GM21360 (cell line): ENCODE data around the gene C17orf78.
"Not testable (repeated sequence)": the region's sequence is repeated elsewhere in the genome, so short reads cannot be mapped to it uniquely, and the experiment has no call there.

Experiments used
- ATAC-seq: cut with Tn5 transposase; IDR thresholded peaks from one replicate; pipeline ENCODE4 v1.9.1; 2021; ENCODE audit warnings: mild to moderate bottlenecking, moderate library complexity; ENCODE audit not compliant: unreplicated experiment

Gene C17orf78

DNA sequence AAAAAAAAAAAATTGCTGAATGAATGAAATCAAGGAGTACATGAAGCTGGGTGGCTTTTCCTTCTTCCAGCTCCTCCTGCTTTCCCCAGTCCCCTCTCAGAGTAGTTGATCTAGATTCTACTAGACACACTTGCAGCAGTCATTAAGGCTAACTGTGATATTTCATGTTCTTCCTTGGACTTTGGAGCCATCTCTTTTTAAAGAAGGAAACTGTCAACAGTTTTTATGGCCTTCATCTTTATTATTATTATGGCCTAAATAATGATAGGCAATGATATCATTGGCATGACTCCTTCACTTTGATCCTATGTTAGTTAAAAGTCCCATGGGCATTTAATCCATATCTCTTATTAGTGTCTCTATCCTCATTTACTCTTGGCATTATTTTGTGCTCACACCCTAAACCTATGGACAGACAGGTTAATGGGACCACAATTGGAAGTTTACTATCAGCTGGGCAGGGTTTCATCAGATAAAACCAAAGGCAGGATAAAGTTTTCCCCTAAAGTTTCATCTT is 9.7 kb downstream of the C17orf78 start:
- no peak for ATAC-seq

DNA sequence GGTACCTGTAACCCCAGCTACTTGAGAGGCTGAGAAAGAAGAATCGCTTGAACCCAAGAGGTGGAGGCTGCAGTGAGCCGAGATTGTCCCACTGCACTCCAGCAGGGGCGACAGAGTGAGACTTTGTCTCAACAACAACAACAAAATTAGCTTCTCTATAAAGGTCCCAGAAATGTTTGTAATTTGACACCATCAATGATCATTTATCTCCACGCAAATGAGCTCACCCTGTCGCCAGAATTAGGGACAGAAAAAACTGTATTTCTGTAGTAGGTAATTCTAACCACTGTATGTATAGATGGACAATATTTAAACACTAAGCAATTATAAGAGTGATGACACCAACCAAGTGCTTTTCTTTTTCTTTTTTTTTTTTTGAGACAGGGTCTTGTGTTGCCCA is 10.7 kb downstream of the C17orf78 start:
- ATAC-seq: no peak

DNA sequence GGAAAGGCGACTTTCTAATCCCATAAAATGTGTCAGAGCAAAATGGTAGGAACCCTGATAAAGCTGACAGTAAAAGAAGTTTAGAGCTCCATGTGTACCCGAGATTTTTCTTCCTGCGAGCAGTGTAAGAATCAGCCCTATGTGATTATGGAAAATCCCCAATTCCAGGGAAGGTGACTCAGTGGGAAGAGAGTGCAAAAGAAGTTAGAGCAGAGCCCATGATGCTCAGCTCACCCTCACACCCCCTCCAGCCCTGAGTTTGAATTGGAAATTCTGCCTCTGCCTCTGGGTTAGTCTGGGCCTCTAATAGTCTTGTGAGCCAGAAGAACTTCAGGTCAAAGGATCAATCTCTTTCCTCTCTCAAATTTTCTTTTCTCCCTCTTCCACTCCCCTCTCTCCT is 12.5 kb downstream of the C17orf78 start:
- ATAC-seq: no peak

DNA sequence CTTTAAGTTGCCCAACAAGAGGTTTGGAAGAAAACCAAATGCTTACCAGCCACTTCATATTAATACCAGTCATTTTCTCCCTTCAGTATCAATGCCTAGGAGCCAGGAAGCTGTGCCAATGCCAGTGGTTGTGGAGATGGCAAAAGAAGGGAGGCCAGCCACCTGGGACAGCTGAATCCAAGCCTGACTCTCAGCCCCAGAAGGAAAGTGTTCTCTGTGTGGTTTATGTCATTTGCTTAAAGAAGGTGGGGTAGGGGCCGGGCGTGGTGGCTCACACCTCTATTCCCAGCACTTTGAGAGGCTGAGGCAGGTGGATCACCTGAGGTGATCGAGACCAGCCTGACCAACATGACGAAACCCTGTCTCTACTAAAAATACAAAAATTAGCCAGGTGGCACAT is 13.4 kb downstream of the C17orf78 start:
- no peak for ATAC-seq

DNA sequence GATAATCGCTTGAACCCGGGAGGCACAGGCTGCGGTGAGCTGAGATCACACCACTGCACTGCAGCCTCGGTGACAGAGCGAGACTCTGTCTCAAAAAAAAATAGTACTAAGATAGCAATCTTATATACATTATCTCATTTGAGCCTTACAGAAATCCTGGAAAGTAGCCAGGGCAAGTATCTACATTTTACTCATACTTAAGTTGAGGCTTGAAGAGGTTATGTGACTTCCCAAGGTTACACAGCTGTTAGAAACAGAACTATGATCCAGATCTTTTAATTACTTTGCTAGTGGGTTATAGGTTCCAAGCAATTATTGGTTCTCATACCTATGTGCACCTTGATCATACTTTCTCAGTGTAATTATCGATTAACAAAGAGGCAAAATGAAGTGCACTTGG is 15.4 kb downstream of the C17orf78 start:
- no peak for ATAC-seq

DNA sequence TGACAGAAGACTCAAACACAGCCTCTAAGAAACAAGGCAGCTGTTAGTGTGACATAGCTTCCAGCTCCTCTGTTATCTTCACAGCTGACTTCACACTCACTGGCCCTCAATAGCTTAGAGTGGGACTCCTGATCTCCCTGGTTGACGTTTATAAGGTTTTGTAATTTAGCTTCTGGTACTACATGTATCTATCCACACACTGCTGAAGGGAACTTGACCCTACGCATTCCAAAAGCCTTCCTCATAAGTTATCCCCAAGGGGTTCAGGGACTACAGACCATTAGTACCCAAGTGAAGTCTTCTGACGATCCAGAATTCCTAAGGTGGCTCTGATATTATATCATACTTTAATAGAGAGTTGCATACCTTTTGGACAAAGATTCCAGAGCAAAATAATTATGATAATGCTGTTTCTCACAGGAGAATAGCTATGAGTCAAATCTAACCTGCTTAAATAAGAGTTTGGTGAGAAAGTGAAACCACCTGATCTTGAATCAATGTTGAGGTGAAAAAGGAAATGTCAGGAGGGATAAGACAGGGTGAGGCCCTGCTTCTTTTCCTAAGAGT is 16.3 kb downstream of the C17orf78 start:
- no peak for ATAC-seq

DNA sequence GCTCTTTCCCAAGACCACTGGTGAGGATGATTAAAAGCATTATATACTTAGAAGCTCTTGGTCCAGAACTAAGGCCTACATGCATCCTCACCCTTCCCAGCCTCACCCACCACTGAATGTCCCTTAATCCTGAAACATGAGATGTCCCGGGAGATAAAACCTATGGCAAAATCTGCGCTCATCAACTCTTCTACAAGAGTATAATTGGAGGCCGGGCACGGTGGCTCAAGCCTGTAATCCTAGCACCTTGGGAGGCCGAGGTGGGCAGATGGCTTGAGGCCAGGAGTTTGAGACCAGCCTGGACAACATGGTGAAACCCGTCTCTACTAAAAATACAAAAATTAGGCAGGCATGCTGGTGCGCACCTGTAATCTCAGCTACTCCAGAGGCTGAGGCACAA is 17.6 kb downstream of the C17orf78 start:
- ATAC-seq: no peak

DNA sequence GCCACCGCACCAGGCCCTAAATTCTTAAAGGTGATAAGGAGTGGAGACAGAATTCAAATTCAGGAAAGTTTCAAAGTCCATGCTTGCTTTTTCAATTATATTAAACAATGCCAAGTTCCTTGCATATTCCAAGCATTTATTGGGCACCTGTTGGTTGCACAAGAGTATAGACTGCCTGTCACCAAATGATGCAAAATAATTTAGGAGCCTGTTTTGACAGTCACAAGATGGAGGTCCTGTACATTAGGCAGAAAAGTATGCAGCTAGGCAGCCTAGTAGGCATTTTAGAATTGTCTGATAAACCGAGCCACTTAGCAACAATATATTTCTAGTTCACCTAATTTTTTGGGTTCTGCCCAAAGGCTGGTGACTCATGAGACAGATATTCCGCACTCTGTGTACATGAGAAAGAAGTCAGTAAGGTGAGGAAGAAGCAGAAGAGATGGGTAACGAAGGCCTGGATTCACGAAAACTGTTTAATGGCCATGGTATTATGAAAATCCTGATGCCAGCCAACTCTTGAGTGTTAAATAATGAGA is 23.5 kb downstream of the C17orf78 start:
- ATAC-seq: no peak

DNA sequence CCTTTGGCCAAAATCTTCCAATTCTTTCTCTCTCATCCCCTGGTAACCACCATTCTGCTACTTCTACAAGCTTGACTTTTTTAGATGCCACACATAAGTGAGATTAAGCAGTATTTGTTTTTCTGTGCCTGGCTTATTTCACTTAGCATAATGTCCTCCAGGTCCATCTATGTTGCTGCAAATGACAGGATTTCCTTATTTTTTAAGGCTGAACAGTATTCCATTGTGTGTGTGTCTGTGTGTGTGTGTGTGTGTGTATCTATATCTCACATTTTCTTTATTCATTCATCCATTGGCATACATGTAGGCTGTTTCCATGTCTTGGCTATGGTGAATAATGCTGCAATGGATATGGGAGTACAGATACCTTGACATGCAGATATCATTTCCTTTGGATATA is 24.7 kb downstream of the C17orf78 start:
- no peak for ATAC-seq

DNA sequence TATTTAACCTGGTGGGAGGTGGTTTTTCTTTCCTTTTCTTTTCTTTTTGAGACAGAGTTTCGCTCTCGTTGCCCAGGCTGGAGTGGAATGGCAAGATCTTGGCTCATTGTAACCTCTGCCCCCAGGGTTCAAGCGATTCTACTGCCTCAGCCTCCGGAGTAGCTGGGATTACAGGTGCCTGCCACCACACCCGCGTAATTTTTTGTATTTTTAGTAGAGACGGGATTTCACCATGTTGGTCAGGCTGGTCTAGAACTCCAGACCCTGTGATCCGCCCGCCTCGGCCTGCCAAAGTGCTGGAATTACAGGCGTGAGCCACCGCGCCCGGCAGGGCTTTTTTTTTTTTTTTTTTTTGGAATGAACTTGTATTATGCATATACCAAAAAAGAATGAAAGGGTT is 29.7 kb downstream of the C17orf78 start:
- not testable (repeated sequence) for ATAC-seq

DNA sequence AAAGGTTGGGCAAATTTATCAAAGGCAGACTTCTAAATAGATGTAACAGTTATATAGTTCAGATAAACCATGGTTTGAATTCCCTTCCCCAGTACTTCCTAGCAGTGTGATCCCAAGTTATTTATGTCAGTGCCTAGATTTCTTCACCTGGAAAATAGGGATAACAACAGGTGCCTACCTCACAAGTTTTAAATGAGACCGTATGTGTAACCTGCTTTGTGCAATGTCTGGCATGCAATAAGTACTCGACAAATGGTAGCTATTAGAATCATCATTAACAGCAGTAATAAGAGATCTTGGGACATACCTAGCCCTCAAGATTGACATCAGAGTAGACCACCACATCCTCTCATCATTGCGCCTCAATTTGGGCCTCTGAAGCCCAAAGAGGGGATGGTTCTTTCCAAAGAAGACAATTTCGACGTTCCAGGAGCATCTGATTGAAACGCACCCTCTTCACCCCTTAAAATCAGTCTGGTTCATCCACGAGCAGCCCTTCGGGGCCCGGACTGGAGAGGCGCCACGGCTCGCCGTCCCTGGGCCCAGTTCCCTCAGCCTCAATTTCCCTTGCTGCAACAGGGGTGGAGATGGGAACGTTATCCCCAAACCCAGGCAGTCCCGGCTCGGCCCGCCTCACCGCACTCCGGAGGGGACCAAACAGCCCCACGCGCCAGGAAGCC is 30.3 kb downstream of the C17orf78 start:
- ATAC-seq: peak; percentile 31

DNA sequence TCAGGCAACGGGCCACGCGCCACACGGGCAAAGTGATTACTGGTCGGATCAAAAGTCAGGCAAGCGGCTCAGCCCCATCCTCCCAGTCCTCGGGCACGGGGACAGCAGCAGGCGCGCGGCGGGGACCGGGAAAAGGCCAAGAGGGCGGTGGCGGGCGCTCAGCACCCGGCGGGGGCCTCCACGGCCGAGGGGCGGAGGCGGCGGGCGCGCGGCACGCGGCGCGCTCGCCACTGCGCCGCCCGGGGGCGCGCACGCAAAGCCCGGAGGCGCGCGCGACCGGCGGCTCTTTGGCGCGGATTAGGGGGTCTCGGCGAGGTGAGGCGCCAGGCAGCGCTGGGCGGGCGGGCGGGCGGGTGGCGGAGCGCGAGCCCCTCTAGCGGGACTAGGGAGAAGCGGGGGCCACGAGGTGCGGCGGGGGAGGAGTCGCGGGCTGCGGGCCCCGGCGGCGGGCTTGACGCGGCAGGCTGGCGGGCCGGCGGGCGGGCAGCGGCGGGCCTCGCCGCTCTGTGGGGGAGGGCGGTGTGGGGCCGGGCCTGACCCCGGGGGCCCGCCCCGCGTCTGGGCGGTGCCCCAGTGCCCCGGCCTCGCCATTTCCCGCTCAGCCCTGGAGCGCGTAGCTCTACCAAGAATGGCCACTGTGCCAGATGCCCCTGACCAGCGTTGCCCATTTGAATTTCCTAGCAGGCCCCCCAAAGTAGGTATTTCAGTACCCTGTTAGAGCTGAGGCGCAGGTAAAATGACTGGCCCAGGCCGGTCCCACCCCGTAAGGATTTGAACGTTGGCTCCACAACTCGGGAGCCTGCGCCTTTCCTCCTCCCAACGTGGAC is 31.1 kb downstream of the C17orf78 start, which contains the start of the genes ACACA and TADA2A:
ACACA (minus strand) TSS at position 202 of the 827 bp plus-strand sequence. CDS start 537 bp downstream, outside the sequence.
TADA2A (plus strand) TSS at position 252 of the 827 bp plus-strand sequence. CDS start 4,480 bp downstream, outside the sequence.
- peak; percentile 69 for ATAC-seq

DNA sequence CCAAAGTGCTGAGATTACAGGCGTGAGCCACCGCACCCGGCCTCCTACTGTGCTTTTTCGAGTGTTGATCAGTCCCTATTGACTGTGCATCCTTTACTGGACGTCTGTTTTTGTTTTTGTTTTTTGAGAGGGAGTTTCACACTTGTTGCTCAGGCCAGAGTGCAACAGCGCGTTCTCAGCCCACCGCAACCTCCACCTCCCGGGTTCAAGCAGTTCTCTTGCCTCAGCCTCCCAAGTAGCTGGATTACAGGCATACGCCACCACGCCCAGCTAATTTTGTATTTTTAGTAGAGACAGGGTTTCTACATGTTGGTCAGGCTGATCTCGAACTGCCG is 32.3 kb downstream of the C17orf78 start:
- not testable (repeated sequence) for ATAC-seq

DNA sequence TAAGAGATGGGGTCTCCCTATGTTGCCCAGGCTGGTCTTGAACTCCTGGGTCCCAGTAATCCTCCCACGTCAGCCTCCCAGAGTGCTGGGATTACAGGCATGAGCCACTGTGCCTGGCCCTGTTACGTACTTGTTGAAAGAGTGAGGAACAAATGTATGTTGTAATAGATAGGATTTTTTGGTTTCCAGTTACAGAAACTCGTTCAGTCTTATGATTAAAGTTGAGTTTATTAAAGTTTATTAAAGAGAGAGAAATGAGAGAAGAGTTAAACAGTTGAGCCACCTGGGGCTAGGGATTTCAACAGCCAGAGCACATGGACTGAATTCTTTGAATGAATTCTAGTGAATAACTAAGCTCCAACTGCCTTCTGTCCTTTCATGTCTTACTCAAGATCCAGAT is 34.6 kb downstream of the C17orf78 start:
- ATAC-seq: no peak

DNA sequence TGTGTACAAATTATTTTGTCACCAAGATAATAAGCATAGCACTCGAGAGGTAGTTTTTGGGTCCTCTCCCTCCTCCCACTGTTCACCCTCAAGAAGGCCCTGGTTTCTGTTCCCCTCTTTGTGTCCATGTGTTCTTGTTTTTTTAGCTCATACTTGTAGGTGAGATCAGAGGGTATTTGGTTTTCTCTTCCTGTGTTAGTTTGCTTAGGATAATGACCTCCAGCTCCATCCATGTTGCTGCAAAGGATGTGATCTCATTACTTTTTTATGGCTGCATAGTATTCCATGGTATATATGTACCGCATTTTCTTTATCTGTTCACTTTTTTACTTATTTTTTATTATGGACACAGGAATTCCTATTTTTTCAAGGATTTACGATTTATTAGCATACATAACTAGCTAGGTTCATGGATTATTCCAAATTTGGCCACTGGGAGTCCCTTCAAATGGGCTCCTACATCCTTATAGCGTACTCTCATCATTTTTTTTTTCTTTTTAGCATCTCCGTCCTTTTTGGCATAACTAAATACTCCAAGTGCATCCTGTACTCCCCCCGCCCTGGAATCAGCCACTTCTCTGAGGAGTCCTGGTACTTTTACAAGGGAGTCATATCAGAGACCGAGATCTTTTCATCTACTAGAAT is 38.2 kb downstream of the C17orf78 start:
- ATAC-seq: no peak

DNA sequence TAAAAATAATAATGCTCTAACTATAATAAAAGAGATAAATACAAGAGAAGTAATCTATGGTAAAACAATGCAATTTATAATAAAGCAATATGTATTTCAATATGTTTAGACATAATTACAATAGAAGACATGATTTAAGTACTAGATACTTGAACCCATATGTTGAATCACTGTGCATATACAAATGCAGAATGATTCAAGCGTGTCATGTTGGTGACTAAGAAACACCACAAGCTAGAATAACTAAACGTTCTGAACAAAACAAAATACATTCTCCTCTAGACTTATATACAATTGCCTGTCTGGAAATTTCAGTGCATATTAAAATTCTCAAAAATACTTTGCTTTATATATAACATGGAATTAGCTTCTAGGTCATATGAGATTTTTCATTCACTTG is 42.1 kb downstream of the C17orf78 start:
- no peak for ATAC-seq

DNA sequence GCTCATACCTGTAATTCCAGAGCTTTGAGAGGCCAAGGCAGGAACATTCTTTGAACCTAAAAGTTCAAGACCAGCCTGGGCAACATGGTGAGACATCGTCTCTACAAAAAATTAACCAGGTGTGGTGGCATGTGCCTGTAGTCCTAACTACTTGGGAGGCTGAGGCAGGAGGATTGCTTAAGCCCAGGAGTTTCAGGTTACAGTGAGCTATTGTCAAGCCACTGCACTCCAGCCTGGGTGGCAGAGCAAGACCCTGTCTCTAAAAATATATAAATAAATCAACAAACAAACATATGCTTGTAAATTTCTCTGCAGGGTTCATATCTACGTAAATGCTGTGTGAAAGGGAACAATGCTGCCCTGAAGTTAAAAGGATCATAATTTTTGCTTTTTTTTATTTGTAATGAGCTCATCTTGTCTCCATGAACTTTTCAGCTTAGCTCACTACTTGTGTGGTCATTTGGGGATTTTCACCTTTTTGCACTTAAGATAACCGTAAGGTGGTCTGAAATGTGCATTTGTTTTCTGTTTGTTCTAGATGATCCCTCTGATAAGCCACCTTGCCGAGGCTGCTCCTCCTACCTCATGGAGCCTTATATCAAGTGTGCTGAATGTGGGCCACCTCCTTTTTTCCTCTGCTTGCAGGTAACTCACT is 47.3 kb downstream of the C17orf78 start:
- ATAC-seq: no peak

DNA sequence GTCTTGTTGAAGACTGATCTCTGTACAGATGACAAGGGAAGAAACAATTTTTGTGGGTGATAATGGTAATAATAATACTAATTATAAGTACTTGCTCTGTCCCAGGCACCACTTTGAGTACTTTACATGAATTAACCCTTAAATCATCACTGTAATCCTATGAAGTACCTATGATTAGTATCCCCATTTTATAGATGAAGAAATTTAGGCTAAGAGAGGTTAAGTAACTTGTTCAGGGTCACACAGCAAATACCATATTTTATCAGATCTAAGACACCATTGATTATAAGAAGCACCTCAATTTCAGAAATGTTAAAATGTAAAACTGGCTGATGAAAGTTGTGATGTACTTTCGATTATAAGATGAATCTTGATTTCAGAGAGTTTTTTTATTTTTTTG is 49.5 kb downstream of the C17orf78 start:
- no peak for ATAC-seq

DNA sequence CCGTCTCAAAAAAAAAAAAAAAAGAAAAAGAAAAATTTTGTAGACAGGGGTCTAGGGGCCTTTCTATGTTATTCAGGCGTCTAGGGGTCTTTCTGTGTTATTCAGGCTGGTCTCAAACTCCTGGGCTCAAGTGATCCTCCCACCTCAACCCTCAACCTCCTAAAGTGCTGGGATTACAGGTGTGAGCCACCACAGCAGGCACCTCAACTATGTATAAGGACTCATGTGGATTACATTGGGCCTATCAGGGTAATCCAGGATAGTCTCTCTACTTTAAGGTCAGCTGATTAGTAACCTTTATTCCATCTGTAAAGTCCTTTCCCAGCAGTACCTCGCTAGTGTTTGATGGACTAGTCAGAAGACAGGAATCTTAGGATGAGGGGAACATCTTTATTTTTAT is 53.3 kb downstream of the C17orf78 start:
- no peak for ATAC-seq

DNA sequence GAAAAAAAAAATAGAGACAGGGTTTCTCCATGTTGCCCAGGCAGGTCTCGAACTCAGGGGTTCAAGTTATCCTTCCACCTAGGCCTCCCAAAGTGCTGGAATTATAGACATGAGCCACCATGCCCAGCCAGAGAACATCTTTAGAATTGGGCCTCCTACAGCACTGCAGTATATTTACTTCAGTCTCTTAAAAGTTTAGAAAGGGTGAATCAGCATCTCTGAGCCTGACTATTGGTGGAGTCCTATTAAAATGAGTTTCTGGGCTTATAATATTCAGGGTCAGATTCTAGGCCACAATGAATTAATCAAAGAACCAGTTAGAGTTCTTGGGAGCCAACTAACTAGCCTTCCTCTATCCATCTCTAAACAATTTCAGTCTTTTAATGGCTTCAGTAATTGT is 53.7 kb downstream of the C17orf78 start:
- ATAC-seq: no peak
